GM21360 (cell line): ENCODE results near the gene GOLT1B.

Experiments used
- ATAC-seq: cut with Tn5 transposase; IDR thresholded peaks from one replicate; pipeline ENCODE4 v1.9.1; 2021; ENCODE audit warnings: mild to moderate bottlenecking, moderate library complexity; ENCODE audit not compliant: unreplicated experiment

The GOLT1B gene

DNA sequence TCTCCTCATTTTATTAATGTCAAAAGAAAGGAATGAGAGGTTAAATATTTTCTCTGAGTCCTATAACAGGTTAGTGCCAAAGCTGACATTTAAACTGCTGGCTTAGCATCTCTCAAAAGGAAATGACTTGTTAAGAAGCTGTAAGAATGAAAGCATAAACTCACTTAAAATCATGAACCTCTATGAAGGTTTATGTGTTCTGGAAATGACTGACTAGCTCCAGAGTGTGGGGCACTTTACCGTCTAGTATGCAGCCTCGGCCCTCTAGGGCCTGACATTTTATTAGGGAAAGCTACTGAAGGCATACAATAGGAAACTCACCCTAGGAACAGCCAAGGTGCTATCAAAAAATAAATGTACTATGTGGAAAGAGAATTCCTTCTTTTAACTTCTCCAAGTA is 59.6 kb downstream of the GOLT1B start:
- ATAC-seq, result no peak

DNA sequence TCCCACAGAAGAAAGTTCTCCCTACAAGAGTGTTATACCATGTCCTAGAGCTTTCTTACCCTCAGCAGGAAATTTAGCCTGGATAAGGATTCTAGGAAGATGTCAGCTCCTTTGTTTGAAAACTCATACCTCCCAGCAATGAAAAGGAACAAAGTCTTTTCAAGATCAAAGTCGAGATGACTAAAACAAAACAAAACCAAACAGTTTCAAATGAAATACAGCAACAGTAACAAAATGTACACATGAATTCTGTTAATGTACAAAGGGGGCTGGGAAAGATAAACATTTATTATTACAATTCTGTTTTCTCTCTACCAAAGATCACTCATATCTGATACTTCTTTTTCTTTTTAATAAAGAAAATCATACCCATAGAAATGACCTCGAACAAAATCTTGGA is 61.3 kb downstream of the GOLT1B start:
- ATAC-seq, result no peak

DNA sequence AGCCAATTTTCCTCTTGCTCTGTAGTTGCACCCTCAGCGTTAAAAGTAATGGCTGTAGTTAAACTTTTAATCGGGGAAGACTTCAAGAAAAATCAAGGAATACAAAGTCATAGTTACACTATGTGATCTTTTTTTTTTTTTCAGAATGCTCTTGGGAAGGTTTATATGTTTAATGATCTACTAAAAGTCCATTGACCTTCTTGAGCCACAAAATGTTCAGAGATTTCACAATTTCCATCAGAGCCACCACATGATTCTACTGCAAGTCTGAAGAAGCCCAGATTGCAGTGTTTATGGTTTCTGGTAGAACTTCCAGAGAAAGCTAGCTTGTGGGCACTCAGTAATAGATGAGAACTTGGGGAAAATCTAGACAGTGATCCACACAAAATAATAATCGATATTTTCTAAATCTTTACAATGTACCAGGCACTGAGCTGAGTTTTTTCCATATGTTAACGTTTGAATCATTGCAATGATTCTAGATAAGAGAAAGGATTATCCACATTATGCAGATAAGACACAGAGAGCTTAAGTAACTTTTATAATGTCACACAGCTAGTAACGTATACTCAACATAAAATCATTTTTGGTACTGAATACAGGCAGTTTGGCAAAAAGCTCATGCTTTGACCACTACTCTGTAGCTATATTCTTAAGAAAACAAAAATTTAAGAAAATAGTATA is 64.8 kb downstream of the GOLT1B start:
- ATAC-seq, result no peak

DNA sequence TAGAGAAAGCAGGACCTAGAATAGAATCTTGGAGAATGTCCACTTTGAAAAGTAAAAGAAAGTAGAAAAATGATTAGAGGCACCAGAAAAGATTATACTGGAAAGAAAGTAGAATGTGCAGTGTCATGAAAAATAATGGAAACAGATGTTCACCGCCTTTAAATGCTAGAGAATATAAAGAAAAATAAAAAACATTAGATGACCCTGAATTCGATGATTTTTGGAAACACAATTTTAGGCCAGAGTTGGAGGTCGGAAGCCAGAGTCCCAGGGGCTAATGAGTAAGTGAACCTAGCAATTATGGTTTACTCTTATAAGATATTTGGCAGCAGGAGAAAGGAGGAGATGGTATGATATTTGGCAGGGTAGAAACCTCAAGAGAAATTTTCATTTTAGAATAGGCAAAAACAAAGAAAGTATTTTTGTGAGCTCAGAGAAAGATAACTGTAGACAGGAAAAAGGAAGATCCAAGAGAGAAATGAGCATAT is 65.4 kb downstream of the GOLT1B start:
- no peak for ATAC-seq
